Measurements from ENCODE around the gene ANKRD2.

ANKRD2 gene

DNA sequence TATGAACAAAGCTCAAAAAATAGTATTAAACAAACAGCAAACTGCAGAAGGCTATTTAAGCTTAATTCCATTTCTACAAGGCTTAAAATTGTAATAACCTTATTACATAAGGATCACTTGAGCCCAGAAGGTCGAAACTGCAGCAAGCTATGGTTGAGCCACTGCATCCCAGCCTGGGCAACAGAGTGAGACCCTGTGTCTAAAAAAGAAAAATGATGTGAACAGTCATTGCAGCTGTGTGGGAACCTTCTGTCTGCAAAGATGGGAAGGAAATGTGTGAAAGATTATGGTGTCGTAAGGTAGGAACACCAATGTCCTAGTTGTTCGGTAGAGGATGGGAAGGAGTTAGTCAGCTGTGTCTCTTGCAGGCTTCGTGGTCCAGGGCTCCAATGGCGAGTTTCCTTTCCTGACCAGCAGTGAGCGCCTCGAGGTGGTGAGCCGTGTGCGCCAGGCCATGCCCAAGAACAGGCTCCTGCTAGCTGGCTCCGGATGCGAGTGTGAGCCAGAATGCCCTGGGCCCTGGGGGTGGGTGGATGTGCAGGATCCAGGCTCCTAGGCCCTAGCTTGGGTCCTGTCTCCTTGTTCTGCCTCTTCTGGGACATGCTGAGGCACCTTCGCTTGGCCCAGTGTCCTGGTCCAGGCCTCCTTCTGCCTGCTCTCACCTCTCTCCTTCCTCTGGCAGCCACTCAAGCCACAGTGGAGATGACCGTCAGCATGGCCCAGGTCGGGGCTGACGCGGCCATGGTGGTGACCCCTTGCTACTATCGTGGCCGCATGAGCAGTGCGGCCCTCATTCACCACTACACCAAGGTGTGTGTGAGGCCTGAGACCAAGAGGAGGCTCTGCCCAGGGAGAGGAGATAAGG lies 26.1 kb downstream of the ANKRD2 start:
- no peak for DNase-seq

GRCh38 chr10:97599272-97599619 lies 26.7 kb downstream of the ANKRD2 start:
- no peak for DNase-seq

- no peak for DNase-seq
Observed at GRCh38 chr10:97600616-97601015, 28.0 kb downstream of the ANKRD2 start.

DNA sequence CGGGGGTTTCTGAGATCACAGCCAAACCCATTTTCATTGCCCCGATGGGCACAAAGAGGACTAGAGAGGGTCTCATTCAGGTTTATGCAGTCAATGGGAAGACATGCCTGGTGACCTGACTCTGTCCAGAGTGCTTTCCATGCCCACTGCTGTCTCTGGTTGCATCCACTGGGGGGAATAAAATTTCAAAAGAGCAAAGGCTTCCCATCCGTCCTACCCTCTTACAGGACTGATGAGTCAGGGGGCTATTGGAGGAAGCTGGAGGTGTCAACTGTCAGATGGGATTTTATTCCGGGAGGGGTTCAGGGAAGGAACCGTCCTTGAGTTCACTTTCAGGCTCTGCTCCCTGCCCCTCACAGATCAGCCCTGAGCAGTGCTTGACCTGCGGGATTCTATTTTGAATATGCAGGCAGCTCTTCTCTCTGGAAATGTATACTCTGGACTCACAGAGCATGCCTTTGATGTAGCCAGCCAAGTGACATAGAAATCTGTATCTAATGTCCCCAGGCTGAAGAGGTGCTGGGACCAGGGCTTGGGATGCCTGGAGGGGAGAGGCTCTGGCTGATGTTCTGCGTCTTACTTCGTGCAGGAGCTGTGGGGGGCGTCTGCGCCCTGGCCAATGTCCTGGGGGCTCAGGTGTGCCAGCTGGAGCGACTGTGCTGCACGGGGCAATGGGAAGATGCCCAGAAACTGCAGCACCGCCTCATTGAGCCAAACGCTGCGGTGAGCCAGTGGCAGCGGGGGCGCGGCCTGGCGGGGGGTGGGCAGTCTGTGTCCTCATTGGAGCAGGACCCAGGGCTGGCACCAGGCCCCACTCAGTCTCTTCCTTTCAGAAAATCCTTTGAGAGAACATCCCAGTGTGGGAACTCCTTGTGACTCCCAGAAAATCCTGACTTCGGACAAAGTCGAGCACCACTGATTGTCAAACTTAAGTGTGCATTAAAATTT lies 29.0 kb downstream of the ANKRD2 start:
- DNase-seq: no peak

- DNase-seq: no peak
Observed at GRCh38 chr10:97607095-97607636, 34.6 kb downstream of the ANKRD2 start.

DNA sequence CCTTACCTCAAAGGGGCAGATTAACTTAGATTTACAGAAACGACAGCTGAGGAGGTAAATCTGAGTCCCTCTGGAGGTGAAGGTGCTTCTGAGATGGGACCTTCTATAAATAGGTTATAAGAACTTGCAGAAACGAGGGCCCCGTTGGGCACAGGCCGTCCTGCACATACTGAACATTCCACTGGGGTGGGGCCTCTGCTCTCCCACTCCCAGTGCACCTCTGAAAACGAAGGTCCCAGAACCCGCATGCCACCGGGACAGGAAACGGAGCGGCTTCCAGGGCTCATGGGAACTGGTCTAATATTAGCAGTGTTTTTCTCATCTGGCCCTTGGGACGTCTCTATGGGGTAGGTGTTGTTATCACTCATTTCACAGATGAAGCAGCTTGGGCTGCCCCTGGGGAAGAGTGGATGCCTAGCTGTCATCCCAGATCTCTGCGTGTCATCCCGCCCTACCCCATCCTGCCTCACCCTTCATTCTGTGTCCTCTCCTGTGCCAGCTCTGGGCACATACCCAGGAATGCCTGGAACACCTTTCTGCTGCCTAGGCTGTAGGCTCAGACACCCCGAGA lies 36.5 kb downstream of the ANKRD2 start:
- no peak for DNase-seq

GRCh38 chr10:97611473-97611872 lies 38.9 kb downstream of the ANKRD2 start:
- no peak for DNase-seq

DNA sequence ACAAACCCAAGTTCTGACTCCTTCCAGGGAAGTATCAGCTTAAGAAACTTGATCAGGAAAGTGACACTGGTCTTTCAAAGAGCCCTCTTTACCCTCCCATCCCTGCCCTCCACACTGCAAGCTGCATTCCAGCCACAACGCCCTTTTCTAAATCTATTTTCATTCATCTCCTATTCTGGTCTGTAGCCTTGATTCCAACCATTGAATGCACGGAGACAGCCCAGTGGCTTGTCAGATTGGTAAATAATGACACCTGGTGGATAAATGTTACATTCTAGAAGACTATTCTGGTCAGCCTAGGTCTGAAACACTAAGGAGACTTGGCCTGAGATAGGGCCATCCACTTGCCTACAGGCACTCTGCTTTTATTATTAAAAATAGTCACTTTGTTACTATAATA lies 39.8 kb downstream of the ANKRD2 start:
- DNase-seq: no peak

GRCh38 chr10:97618285-97618684 lies 45.7 kb downstream of the ANKRD2 start:
- no peak for DNase-seq

DNA sequence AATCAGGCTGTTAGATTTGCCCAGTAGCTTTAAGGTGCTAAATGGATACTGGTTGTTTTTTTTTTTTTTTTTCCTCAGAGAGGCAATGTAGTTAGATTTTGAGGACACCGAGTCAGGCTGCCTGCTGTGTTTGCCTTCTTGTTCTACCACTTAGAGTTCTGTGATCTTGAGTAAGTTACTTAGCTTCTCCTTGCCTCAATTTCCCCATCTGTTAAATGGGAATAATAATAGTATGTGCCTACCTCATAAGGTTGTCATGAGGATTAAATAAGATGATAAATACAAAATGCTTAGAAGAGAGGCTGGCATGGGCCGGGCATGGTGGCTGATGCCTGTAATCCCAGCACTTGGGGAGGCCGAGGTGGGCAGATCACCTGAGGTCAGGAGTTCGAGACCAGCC lies 46.2 kb downstream of the ANKRD2 start:
- DNase-seq: no peak

- no peak for DNase-seq
Observed at GRCh38 chr10:97623277-97623676, 50.7 kb downstream of the ANKRD2 start.

GRCh38 chr10:97627731-97628130 lies 55.2 kb downstream of the ANKRD2 start:
- DNase-seq: no peak

- DNase-seq: no peak
Observed at GRCh38 chr10:97628228-97628627, 55.6 kb downstream of the ANKRD2 start.

DNA sequence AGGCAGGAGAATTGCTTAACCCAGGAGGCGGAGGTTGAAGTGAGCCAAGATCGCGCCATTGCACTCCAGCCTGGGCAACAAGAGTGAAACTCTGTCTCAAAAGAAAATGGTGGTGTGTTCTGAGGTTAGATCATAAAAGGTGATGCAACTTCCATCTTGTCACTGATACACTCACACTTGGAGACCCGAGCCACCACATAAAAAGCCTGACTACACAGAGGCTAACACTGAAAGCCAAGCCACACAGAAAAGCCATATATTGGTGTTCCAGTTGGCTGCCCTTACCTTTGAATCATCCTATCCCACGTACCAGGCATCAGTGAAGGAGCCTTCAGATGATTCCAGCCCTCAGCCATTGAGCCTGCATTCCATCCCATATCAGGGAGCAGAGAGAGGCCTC lies 56.7 kb downstream of the ANKRD2 start:
- DNase-seq: no peak

DNA sequence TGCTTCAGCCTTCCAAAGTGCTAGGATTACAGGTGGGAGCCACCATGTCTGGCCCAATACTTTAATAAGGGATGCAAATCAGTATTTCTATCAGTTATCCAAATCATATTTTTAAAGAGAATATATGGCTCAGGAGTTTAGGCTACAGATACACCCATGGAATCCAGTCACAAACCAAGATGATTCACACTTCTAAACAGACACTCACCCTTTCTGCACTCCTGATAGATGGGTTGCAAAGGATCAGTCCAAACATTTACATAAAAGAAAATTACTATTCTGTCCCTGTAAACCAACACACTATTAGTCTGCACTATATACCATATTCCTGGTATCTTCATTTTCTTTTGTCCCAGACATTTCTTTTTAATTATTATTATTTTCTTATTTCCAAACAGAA lies 58.5 kb downstream of the ANKRD2 start:
- no peak for DNase-seq

DNA sequence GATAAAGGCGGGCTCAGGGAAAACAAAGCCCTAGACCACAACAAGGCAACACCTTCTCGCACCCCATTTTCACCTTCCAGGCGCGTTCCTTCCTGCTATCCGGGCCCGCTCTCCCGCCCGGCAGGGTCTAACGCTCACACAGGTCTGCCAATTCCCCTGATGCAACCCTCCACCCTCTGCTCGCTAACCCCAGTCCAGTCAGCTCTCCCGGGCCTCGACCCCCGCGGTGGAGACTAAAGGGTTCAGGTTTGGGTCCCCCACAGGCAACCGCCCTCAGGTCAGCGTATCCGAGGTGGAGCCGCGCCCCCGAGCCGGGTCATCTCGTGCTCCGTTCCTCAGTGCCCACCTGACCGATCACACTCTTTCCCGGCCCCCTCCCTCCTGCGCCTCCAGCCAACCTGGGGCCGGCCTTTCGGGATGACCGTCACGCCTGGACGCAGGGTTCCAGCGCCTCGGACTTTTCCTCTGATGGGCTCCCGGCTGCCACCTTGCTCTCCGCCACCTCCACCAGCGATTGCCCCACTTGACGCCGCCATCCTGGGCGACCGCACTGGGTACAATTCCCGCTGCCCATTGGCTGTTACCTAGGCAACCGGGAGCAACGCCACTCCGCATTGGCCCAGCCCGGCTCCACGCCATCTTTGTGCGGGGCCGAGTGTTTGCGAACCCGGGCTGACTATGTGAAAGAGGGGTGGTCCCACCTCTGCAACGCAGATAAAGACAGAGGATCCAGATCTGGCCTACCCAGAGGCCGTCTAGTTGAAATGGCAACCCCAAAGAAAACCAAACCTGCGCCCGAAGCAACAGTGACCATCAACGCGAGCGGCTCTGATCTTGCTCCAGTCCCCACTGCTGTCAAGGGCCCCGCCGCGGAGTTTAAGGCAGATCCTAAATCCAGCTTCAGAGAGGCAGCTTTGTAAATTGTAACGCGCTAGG lies 60.6 kb downstream of the ANKRD2 start, which contains the start of gene MORN4:
TSS of gene MORN4 (minus strand) at position 552 of the 936 bp plus-strand sequence. CDS start 13,847 bp downstream, outside the sequence.
- DNase-seq: peak; percentile 93
